GM19025 (cell line): ENCODE measurements around the gene MED15.
"Not testable (repeated sequence)": the region's sequence is repeated elsewhere in the genome, so short reads cannot be mapped to it uniquely, and the experiment has no call there.

Experiments
- ATAC-seq: cut with Tn5 transposase; IDR thresholded peaks from one replicate; pipeline ENCODE4 v1.9.1; 2021; ENCODE audit warnings: mild to moderate bottlenecking, low read depth, moderate library complexity; ENCODE audit not compliant: unreplicated experiment

MED15 gene

GRCh38 chr22:20615533-20616450 is 108.4 kb downstream of the MED15 start:
- no peak for ATAC-seq

GRCh38 chr22:20616451-20617043 is 109.1 kb downstream of the MED15 start:
- ATAC-seq: no peak

- no peak for ATAC-seq
Measured at GRCh38 chr22:20618488-20618887, 111.1 kb downstream of the MED15 start.

- ATAC-seq: no peak
Measured at GRCh38 chr22:20619045-20619892, 111.9 kb downstream of the MED15 start.

- ATAC-seq: not testable (repeated sequence)
Measured at GRCh38 chr22:20619893-20620194, 112.4 kb downstream of the MED15 start.

- no peak for ATAC-seq
Measured at GRCh38 chr22:20621162-20621561, 113.8 kb downstream of the MED15 start.

- no peak for ATAC-seq
Measured at GRCh38 chr22:20622650-20623339, 115.4 kb downstream of the MED15 start.

GRCh38 chr22:20624161-20624616 is 116.8 kb downstream of the MED15 start:
- ATAC-seq: peak; percentile 78

GRCh38 chr22:20625270-20625669 is 117.9 kb downstream of the MED15 start:
- no peak for ATAC-seq

- no peak for ATAC-seq
Measured at GRCh38 chr22:20626811-20627210, 119.4 kb downstream of the MED15 start.

- no peak for ATAC-seq
Measured at GRCh38 chr22:20627432-20627831, 120.0 kb downstream of the MED15 start.

GRCh38 chr22:20628081-20628939 is 120.9 kb downstream of the MED15 start:
- no peak for ATAC-seq

- no peak for ATAC-seq
Measured at GRCh38 chr22:20629401-20629800, 122.0 kb downstream of the MED15 start.

- no peak for ATAC-seq
Measured at GRCh38 chr22:20630873-20631617, 123.6 kb downstream of the MED15 start.

GRCh38 chr22:20632082-20632481 is 124.7 kb downstream of the MED15 start:
- ATAC-seq: no peak

GRCh38 chr22:20632518-20632917 is 125.1 kb downstream of the MED15 start:
- ATAC-seq: no peak

- no peak for ATAC-seq
Measured at GRCh38 chr22:20634560-20635226, 127.3 kb downstream of the MED15 start.

- no peak for ATAC-seq
Measured at GRCh38 chr22:20635227-20635591, 127.8 kb downstream of the MED15 start.
